ENCODE data around the gene ARHGAP33.

DNA sequence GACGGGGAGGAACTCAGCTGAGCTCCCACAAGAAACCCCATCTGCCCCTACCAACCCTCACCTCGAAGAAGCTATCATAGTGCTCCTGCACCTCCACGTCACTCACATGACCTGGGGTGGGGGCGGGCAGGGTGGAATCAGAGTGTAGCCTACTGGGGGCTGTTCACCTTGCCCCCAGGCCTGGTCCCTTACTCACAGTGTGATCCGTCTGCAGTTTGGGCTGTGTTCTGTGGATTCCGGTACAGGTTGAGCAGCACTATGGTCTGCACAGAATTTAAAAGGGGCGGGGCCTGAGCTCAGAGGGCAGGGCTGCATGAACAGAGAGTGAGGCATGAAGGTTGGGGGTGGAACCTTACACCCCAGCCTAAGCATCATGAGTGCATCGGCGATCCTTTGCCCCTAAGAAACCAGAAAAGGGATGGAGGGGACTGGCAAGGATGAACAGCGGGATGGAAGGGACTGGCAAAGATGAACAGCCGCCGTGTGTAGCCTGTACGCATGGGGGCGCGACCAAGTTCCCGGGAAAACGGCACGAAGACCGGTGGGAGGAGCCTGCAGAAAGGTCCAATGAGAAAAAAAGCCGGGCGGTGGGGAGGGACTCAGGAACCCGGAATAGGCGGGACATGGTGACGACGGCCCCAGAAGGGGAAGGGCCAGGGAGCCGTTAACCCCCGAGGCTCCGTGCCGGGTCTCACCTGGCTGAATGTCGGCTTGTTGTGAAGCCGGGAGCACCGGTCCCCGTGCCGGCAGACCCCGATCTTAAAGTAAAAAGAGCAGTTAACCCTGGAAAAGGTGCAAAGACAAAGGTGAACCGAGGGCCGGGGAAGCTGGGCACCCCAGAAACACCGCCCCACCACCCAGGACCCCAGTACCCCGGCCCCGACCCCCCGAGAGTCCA, 30.7 kb upstream of the ARHGAP33 start:
- TF ChIP-seq POLR2A (IDR thresholded peaks at IDR 0.05): no peak
- TF ChIP-seq, protein P1, sequence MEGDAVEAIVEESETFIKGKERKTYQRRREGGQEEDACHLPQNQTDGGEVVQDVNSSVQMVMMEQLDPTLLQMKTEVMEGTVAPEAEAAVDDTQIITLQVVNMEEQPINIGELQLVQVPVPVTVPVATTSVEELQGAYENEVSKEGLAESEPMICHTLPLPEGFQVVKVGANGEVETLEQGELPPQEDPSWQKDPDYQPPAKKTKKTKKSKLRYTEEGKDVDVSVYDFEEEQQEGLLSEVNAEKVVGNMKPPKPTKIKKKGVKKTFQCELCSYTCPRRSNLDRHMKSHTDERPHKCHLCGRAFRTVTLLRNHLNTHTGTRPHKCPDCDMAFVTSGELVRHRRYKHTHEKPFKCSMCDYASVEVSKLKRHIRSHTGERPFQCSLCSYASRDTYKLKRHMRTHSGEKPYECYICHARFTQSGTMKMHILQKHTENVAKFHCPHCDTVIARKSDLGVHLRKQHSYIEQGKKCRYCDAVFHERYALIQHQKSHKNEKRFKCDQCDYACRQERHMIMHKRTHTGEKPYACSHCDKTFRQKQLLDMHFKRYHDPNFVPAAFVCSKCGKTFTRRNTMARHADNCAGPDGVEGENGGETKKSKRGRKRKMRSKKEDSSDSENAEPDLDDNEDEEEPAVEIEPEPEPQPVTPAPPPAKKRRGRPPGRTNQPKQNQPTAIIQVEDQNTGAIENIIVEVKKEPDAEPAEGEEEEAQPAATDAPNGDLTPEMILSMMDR (IDR thresholded peaks at IDR 0.05): peak in 3 of 4 experiments; percentile 29 to 59 (median 50)

All from prostate gland (tissue), 2 donors.